Spinal cord (tissue), 10 donors: ENCODE results near the gene CSPG4. TPM values are rescaled to one million over a fixed set of nuclear protein-coding genes. Genes with fewer than 3 reads are reported as not detected.
"Not testable (repeated sequence)": the region's sequence is repeated elsewhere in the genome, so short reads cannot be mapped to it uniquely, and the experiment has no call there.

Source experiments
- DNase-seq, 6 donors: peaks; one replicate each; pipeline versions ENCODE4 v3.0.0 to v3.0.0-alpha.2; 2013 to 2015; ENCODE audit warnings: low spot score in 6 of 6, low read depth in 4 of 6
- H3K27ac ChIP-seq: one replicate; pipeline ENCODE4 v1.5.1; 2013; ENCODE audit warnings: low read depth, low read length, control low read depth
- H3K27me3 ChIP-seq: one replicate; pipeline ENCODE4 v1.6.1; 2013; ENCODE audit warnings: low read length; ENCODE audit not compliant: control insufficient read depth, insufficient read depth
- H3K36me3 ChIP-seq: one replicate; pipeline ENCODE4 v1.6.1; 2013; ENCODE audit warnings: low read length; ENCODE audit not compliant: control insufficient read depth, insufficient read depth
- H3K4me1 ChIP-seq: one replicate; pipeline ENCODE4 v1.6.1; 2013; ENCODE audit warnings: low read length; ENCODE audit not compliant: control insufficient read depth, insufficient read depth
- H3K4me3 ChIP-seq: one replicate; pipeline ENCODE4 v1.5.1; 2013; ENCODE audit warnings: low read depth, low read length, control low read depth
- H3K9me3 ChIP-seq: one replicate; pipeline ENCODE4 v1.6.1; 2013; ENCODE audit warnings: low read length; ENCODE audit not compliant: control insufficient read depth, insufficient read depth
- WGBS: methylation state at CpG from one replicate; pipeline ENCODE4 v1.1.5; 2013; ENCODE audit warnings: missing lambda C conversion rate; ENCODE audit not compliant: insufficient coverage; 5-methylcytosine and 5-hydroxymethylcytosine counted together
- polyA plus RNA-seq, 2 donors: library from polyadenylated mRNA; unstranded; fragments of 120-200 nt; gene quantifications; one replicate each; pipeline ENCODE4 v1.2.1, GENCODE V29; 2013; ENCODE audit not compliant: insufficient read length in 2 of 2
- total RNA-seq, 2 donors: library from RNA; depleted of rRNA in 1 of 2; stranded (reverse); fragments of 120-200 nt in 1 of 2; fragments of >200 nt in 1 of 2; gene quantifications; one replicate each; pipeline versions ENCODE4 v1.2.3 to v1.2.4, GENCODE V29; 2013 to 2014
- donor health status: healthy.

The CSPG4 gene
- total and polyA plus RNA-seq, 4 donors, result 18.1 to 25.6 (median 21.6) TPM

DNA sequence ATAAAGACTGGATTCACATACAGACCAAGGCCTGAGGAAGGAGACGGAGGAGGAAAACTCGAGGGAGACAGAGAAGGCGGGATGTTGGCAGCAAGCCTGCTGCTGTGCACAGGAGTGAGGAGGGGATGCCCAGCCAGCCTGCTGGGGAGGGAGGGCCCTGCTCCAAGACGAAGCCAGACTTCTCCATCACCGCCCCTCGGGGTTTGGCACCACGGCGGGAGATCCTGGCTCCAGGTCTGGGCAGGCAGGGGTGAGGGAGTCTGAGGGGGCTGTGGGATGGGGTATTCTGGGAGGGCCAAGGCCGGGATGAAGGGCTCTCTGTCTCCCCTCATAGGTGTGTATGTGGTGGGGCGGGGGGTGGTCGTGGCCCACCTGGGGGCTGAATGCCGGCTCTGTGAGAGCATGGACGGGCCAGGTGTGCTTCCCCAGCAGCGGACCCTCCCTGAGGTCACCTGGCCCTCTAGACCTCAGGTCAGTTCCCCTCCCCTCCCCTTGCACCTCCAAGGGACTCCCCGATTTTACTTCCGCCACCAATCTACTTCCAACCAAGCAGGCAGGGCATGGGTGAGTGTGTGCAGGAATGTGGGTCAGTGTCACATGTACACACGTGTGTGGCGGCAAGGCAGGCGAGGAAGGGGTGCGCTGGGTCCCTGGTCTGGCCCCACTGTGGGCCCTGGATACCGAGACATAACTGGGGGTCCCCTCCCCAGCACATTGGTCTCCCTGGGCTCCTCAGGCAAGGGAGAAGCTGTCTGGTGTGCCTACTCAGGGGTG lies 14.5 kb downstream of the CSPG4 start:
- WGBS, result 88% methylated on average over 7 of the region's 21 CpGs
- H3K4me3 ChIP-seq, H3K9me3 ChIP-seq, H3K36me3 ChIP-seq, H3K27me3 ChIP-seq: not testable (repeated sequence)
- Histone ChIP-seq H3K27ac (peak overlapping the region; percentile 95), H3K4me1 (peaks cover 94% of the 10 kb centered on the region)
- peak in 2 of 6 donors; percentile 42 to 58 for DNase-seq

DNA sequence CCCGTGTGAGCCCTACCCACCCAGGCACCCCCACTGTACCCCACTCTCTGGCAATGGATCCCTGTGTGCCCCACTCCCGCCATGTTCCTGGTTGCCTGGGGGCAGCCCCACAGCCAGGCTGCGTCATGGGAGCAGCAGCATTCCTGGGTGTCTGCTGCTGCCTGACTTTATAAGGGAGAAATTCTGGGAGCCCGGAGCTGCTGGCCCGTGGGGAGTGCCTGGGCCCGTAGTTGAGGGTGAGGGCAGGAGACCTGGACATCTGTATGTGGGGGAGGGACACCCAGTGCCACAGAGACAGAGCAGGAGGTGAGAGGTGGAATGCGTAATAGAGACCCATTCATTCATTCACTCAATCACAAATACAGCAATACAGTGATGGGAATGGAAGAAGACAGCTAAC lies 15.1 kb downstream of the CSPG4 start:
- Histone ChIP-seq H3K27me3 (no peaks in the 10 kb centered on the region), H3K4me1 (peaks cover 95% of the 10 kb centered on the region), H3K4me3 (no peak overlapping the region), H3K36me3 (peaks cover 6% of the 10 kb centered on the region), H3K9me3 (no peaks in the 10 kb centered on the region), H3K27ac (peak overlapping the region; percentile 95)
- WGBS, result 73% methylated on average over 3 of the region's 7 CpGs
- no peak for DNase-seq

GRCh38 chr15:75696854-75697259 lies 15.8 kb downstream of the CSPG4 start:
- peak overlapping the region; percentile 95 for H3K27ac ChIP-seq
- no peaks in the 10 kb centered on the region for H3K36me3 ChIP-seq

DNA sequence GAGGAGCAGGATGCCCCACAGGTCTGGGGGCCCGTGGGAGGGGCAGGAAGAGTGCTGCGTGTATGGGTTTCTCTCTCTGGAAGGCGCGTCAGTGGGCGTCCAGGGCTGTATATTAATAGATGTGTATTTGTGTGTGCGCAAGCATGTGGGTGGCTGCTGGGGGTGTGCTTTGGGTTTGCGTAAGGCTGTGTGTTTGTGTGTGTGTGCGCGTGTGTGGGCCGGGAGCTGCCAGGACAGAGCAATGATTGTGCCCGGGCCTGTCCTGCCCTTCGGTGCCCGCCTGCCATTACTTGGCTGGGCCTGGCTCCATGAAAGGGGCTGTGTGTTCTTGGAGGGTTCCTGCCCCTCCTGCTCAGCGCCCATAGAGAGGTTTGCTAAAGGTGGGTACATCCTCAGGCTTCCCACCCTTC lies 16.3 kb downstream of the CSPG4 start:
- 73% methylated on average over 10 of the region's 14 CpGs for WGBS
- no peaks in the 10 kb centered on the region for H3K36me3 ChIP-seq
- no peaks in the 10 kb centered on the region for H3K9me3 ChIP-seq
- H3K27ac ChIP-seq, result peak overlapping the region; percentile 95
- H3K4me3 ChIP-seq, result no peak overlapping the region
- H3K4me1 ChIP-seq, result peaks cover 83% of the 10 kb centered on the region
- H3K27me3 ChIP-seq, result no peaks in the 10 kb centered on the region
- peak in 2 of 6 donors; percentile 67 to 81 for DNase-seq

More at GRCh38 chr15:75696854-75697259, 15.8 kb downstream of the CSPG4 start:
- Histone ChIP-seq H3K4me3 (no peak overlapping the region), H3K9me3 (no peaks in the 10 kb centered on the region), H3K4me1 (peaks cover 89% of the 10 kb centered on the region), H3K27me3 (no peaks in the 10 kb centered on the region)
- no peak for DNase-seq
- 53% methylated on average over 7 of the region's 11 CpGs for WGBS

- H3K9me3 ChIP-seq, result no peaks in the 10 kb centered on the region
- no peak overlapping the region for H3K4me3 ChIP-seq
- H3K27me3 ChIP-seq, result no peaks in the 10 kb centered on the region
- H3K4me1 ChIP-seq, result peaks cover 78% of the 10 kb centered on the region
- H3K27ac ChIP-seq, result peak overlapping the region; percentile 95
- H3K36me3 ChIP-seq, result no peaks in the 10 kb centered on the region
- no peak for DNase-seq
- WGBS, result 82% methylated on average over 7 of the region's 7 CpGs
Measured at GRCh38 chr15:75695634-75696310, 16.9 kb downstream of the CSPG4 start.

GRCh38 chr15:75695220-75695619 lies 17.4 kb downstream of the CSPG4 start:
- WGBS, result 27% methylated on average over 4 of the region's 6 CpGs

GRCh38 chr15:75694241-75695182 lies 18.1 kb downstream of the CSPG4 start:
- WGBS, result 26% methylated on average over 18 of the region's 20 CpGs
- H3K27ac ChIP-seq, result peak overlapping the region; percentile 95
- peak in 2 of 6 donors; percentile 75 to 87 for DNase-seq
- no peaks in the 10 kb centered on the region for H3K27me3 ChIP-seq
- H3K9me3 ChIP-seq, result no peaks in the 10 kb centered on the region
- no peaks in the 10 kb centered on the region for H3K36me3 ChIP-seq
- no peak overlapping the region for H3K4me3 ChIP-seq
- H3K4me1 ChIP-seq, result peaks cover 65% of the 10 kb centered on the region

More at GRCh38 chr15:75695220-75695619, 17.4 kb downstream of the CSPG4 start:
- H3K4me3 ChIP-seq, result no peak overlapping the region
- H3K27ac ChIP-seq, result peak overlapping the region; percentile 95
- no peaks in the 10 kb centered on the region for H3K9me3 ChIP-seq
- peak in 2 of 6 donors; percentile 75 to 77 for DNase-seq
- H3K4me1 ChIP-seq, result peaks cover 72% of the 10 kb centered on the region
- H3K27me3 ChIP-seq, result no peaks in the 10 kb centered on the region
- no peaks in the 10 kb centered on the region for H3K36me3 ChIP-seq

GRCh38 chr15:75693501-75694240 lies 19.0 kb downstream of the CSPG4 start:
- WGBS, result 44% methylated on average over 14 of the region's 14 CpGs
- DNase-seq, result no peak
- H3K36me3 ChIP-seq, result peaks cover 8% of the 10 kb centered on the region
- no peaks in the 10 kb centered on the region for H3K27me3 ChIP-seq
- no peak overlapping the region for H3K4me3 ChIP-seq
- H3K4me1 ChIP-seq, result peaks cover 57% of the 10 kb centered on the region
- peak overlapping the region; percentile 95 for H3K27ac ChIP-seq
- no peaks in the 10 kb centered on the region for H3K9me3 ChIP-seq

DNA sequence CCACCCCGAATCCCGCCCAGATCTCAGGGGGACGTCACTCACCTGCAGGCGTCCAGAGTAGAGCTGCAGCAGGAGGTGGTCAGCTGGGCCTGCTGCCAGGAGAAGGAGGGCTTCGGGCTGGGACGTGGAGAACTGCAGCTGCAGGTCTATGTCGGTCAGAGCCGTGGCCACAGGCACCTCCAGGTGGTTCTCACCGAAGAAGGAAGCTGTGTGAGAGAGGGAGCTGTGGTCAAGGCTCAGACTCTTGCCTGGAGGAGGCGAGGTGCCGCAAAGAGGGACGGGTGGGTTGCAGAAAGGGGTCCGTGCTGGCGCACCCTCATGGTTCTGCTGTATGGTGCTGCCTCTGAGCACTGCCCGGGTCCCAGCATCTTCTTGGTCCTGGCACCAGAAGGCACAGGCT lies 19.6 kb downstream of the CSPG4 start:
- not testable (repeated sequence) for H3K9me3 ChIP-seq, H3K27me3 ChIP-seq, H3K27ac ChIP-seq, H3K4me3 ChIP-seq, DNase-seq
- Histone ChIP-seq H3K4me1 (peaks cover 51% of the 10 kb centered on the region), H3K36me3 (peaks cover 14% of the 10 kb centered on the region)
- 85% methylated on average over 9 of the region's 15 CpGs for WGBS
